Stomach (tissue), 4 donors: ENCODE data around the gene MLXIPL.

Experiments used
- POLR2A ChIP-seq, 4 donors: fragments of 450-650 bp; IDR thresholded peaks; one replicate each; pipeline ENCODE4 v1.6.1; 2016; ENCODE audit warnings: antibody characterized with exemption in 4 of 4, control low read depth in 2 of 4, mild to moderate bottlenecking in 1 of 4, moderate library complexity in 1 of 4
- TF ChIP-seq, protein P1 (sequence below), 7 experiments: fragments of 450-650 bp in 4 of 7; fragments of 200-600 bp in 3 of 7; sonication (generic) in 3 of 7; IDR thresholded peaks; one replicate each; pipeline ENCODE4 v1.5.1; 2016 to 2019; ENCODE audit warnings: antibody characterized with exemption in 7 of 7, control low read depth in 2 of 7, mild to moderate bottlenecking in 1 of 7

- TF ChIP-seq, protein P1, sequence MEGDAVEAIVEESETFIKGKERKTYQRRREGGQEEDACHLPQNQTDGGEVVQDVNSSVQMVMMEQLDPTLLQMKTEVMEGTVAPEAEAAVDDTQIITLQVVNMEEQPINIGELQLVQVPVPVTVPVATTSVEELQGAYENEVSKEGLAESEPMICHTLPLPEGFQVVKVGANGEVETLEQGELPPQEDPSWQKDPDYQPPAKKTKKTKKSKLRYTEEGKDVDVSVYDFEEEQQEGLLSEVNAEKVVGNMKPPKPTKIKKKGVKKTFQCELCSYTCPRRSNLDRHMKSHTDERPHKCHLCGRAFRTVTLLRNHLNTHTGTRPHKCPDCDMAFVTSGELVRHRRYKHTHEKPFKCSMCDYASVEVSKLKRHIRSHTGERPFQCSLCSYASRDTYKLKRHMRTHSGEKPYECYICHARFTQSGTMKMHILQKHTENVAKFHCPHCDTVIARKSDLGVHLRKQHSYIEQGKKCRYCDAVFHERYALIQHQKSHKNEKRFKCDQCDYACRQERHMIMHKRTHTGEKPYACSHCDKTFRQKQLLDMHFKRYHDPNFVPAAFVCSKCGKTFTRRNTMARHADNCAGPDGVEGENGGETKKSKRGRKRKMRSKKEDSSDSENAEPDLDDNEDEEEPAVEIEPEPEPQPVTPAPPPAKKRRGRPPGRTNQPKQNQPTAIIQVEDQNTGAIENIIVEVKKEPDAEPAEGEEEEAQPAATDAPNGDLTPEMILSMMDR (IDR thresholded peaks at IDR 0.05), result no peak
- TF ChIP-seq POLR2A (IDR thresholded peaks at IDR 0.05), result no peak
Observed at GRCh38 chr7:73567846-73568685, 56.3 kb downstream of the MLXIPL start.
